HepG2 (cell line): ENCODE data around the gene PFN1. TPM values are rescaled to one million over a fixed set of nuclear protein-coding genes. Genes with fewer than 3 reads are reported as not detected.

ENCODE experiments used
- BORCS8-MEF2B ChIP-seq: sonication (generic); formaldehyde crosslinking; IDR thresholded peaks from 2 replicates; pipeline ENCODE4 v1.8.0; 2022; ENCODE audit warnings: mild to moderate bottlenecking, missing genetic modification reagents
- CREM ChIP-seq, 2 experiments: sonication (generic) in 1 of 2; formaldehyde crosslinking in 1 of 2; IDR thresholded peaks; 2 replicates each; pipeline versions ENCODE4 v1.4.0 to v1.6.1; 2016 to 2020; ENCODE audit warnings: antibody characterized with exemption in 1 of 2, mild to moderate bottlenecking in 1 of 2, missing genetic modification reagents in 1 of 2
- DR1 ChIP-seq: sonication (generic); formaldehyde crosslinking; IDR thresholded peaks from 2 replicates; pipeline ENCODE4 v1.8.0; 2021; ENCODE audit warnings: mild to moderate bottlenecking, missing genetic modification reagents, inconsistent platforms
- FOXO1 ChIP-seq: sonication (generic); formaldehyde crosslinking; IDR thresholded peaks from 2 replicates; pipeline ENCODE4 v1.4.0; 2020; ENCODE audit warnings: missing genetic modification reagents
- GABPB1 ChIP-seq: IDR thresholded peaks from 2 replicates; pipeline ENCODE4 v1.6.1; 2016; ENCODE audit warnings: mild to moderate bottlenecking, missing genetic modification reagents, moderate library complexity, missing compliant biosample characterization
- HNF4G ChIP-seq, 2 experiments: sonication (generic) in 1 of 2; formaldehyde crosslinking in 1 of 2; IDR thresholded peaks; 2 replicates each; pipeline versions ENCODE4 v1.4.0 to v1.6.1; 2011 to 2020; ENCODE audit warnings: borderline replicate concordance in 2 of 2, low read depth in 2 of 2, mild to moderate bottlenecking in 2 of 2, low read length in 1 of 2, missing genetic modification reagents in 1 of 2, moderate library complexity in 1 of 2
- KDM5A ChIP-seq: fragments of 200-600 bp; sonication (generic); IDR thresholded peaks from 2 replicates; pipeline ENCODE4 v1.7.0; 2018; ENCODE audit warnings: antibody characterized with exemption, mild to moderate bottlenecking, low read length, borderline replicate concordance
- NCOA1 ChIP-seq: sonication (generic); formaldehyde crosslinking; IDR thresholded peaks from 2 replicates; pipeline ENCODE4 v1.9.0; 2021; ENCODE audit warnings: missing genetic modification reagents
- PHF21A ChIP-seq: sonication (generic); formaldehyde crosslinking; IDR thresholded peaks from 2 replicates; pipeline ENCODE4 v1.5.0; 2020; ENCODE audit warnings: mild to moderate bottlenecking, missing genetic modification reagents
- POLR2G ChIP-seq: fragments of 200-400 bp; formaldehyde crosslinking; IDR thresholded peaks from 2 replicates; pipeline ENCODE4 v1.6.1; 2018; ENCODE audit warnings: mild to moderate bottlenecking, low read depth, low read length, moderate library complexity
- SRSF1 ChIP-seq: fragments of 200-400 bp; formaldehyde crosslinking; optimal IDR thresholded peaks from 2 replicates; pipeline ENCODE3; 2017; ENCODE audit warnings: mild to moderate bottlenecking, low read depth, low read length, moderate library complexity
- THAP7 ChIP-seq: sonication (generic); formaldehyde crosslinking; IDR thresholded peaks from 2 replicates; pipeline ENCODE4 v1.8.1; 2023; ENCODE audit warnings: mild to moderate bottlenecking, missing genetic modification reagents
- ZBTB7A ChIP-seq: sonication (generic); formaldehyde crosslinking; IDR thresholded peaks from 2 replicates; pipeline ENCODE4 v1.8.0; 2022; ENCODE audit warnings: mild to moderate bottlenecking, missing genetic modification reagents
- ZBTB7B ChIP-seq: sonication (generic); formaldehyde crosslinking; IDR thresholded peaks from 2 replicates; pipeline ENCODE4 v1.4.0; 2020; ENCODE audit warnings: missing genetic modification reagents
- ZNF513 ChIP-seq: sonication (generic); formaldehyde crosslinking; conservative IDR thresholded peaks from 2 replicates; pipeline ENCODE4 v1.5.0; 2020; ENCODE audit warnings: missing genetic modification reagents
- polyA plus RNA-seq, 8 experiments: library from polyadenylated mRNA; depleted of rRNA in 3 of 8; stranded (reverse) in 7 of 8; unstranded in 1 of 8; fragments of >200 nt; fragmentation: Illumina TruSeq in 4 of 8; extraction: Trizol in 4 of 8; gene quantifications; 2 replicates each; pipeline versions ENCODE4 v1.2.1 to v1.2.3, GENCODE V29; 2011 to 2016; ENCODE audit warnings: low read depth in 4 of 8, missing spikeins in 1 of 8, mixed read lengths in 1 of 8; ENCODE audit not compliant: insufficient read depth in 1 of 8
- total RNA-seq, 5 experiments: library from RNA; depleted of rRNA; stranded (reverse); fragments of >200 nt; fragmentation: Illumina TruSeq; extraction: Trizol; gene quantifications; 2 replicates each; pipeline ENCODE4 v1.2.3, GENCODE V29; 2016; ENCODE audit warnings: low read depth in 1 of 5
- TF ChIP-seq, protein P1 (sequence below): sonication (generic); formaldehyde crosslinking; IDR thresholded peaks from 2 replicates; pipeline ENCODE4 v1.4.0; 2020; ENCODE audit warnings: mild to moderate bottlenecking, missing genetic modification reagents
- TF ChIP-seq, protein P2 (sequence below): sonication (generic); formaldehyde crosslinking; IDR thresholded peaks from 2 replicates; pipeline ENCODE4 v1.5.1; 2020; ENCODE audit warnings: missing genetic modification reagents, mild to moderate bottlenecking, borderline replicate concordance

Gene PFN1
- total and polyA plus RNA-seq, 2 of the 13 experiments (the other 11 are each of a cell fraction or from before 2014, with no cell fraction given), result 494 to 613 TPM

- TF ChIP-seq, protein P1, sequence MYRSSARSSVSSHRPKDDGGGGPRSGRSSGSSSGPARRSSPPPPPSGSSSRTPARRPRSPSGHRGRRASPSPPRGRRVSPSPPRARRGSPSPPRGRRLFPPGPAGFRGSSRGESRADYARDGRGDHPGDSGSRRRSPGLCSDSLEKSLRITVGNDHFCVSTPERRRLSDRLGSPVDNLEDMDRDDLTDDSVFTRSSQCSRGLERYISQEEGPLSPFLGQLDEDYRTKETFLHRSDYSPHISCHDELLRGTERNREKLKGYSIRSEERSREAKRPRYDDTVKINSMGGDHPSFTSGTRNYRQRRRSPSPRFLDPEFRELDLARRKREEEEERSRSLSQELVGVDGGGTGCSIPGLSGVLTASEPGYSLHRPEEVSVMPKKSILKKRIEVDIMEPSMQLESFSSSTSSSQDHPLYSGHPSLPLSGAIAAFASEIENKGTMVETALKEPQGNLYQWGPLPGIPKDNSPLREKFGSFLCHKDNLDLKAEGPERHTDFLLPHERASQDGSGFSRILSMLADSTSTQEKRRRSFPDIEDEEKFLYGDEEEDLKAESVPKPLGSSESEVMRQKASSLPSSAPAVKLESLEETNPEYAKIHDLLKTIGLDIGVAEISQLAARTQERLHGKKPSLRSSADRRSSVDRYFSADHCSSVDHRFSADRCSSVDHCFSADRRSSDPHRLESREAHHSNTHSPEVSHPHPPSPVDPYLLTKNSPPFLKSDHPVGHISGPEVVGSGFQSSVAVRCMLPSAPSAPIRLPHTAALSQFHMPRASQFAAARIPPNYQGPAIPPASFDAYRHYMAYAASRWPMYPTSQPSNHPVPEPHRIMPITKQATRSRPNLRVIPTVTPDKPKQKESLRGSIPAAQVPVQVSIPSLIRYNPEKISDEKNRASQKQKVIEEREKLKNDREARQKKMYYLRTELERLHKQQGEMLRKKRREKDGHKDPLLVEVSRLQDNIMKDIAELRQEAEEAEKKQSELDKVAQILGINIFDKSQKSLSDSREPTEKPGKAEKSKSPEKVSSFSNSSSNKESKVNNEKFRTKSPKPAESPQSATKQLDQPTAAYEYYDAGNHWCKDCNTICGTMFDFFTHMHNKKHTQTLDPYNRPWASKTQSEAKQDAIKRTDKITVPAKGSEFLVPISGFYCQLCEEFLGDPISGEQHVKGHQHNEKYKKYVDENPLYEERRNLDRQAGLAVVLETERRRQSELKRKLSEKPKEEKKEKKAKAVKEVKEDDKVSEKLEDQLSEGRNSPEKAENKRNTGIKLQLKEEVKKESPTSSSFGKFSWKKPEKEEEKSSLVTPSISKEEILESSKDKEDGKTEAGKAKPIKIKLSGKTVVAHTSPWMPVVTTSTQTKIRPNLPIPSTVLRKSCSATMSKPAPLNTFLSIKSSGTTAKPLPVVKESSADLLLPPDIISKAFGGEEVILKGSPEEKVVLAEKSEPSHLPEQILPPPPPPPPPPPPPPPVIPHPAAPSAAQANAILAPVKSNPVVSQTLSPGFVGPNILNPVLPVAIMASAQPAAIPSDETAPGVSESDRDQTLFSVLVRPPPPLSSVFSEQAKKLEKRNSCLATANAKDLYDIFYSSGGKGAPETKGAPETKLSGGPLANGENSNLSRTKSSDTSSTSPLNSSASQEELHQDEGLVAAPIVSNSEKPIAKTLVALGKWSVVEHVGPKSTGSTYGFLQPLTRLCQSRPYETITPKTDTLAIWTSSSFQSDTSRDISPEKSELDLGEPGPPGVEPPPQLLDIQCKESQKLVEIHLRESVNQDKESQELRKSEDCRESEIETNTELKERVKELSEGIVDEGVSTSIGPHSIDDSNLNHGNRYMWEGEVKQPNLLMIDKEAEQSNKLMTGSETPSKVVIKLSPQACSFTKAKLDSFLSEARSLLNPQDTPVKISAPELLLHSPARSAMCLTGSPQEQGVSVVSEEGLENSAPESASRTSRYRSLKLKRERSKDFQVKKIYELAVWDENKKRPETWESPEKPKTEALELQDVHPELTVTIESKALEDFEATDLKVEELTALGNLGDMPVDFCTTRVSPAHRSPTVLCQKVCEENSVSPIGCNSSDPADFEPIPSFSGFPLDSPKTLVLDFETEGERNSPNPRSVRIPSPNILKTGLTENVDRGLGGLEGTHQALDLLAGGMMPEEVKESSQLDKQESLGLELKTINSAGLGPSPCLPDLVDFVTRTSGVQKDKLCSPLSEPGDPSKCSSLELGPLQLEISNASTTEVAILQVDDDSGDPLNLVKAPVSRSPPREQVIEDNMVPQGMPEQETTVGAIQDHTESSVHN (CRISPR knock-in tag), result 0 out of 2 replicates have a peak, but pooled peaks have one; percentile 19
- peak; percentile 48 for TF ChIP-seq SRSF1
- TF ChIP-seq THAP7 (CRISPR knock-in tag), result peak; percentile 71; the same call in 1 of the 2 replicates
- TF ChIP-seq ZBTB7A (CRISPR knock-in tag), result no peak
- TF ChIP-seq BORCS8-MEF2B (CRISPR knock-in tag), result no peak
- TF ChIP-seq HNF4G (IDR thresholded peaks at IDR 0.05; ENCODE audit: borderline replicate concordance, low read depth, low read length), result peak; percentile 80; the same call in 1 of the 2 replicates
- TF ChIP-seq HNF4G (CRISPR knock-in tag; IDR thresholded peaks at IDR 0.05; ENCODE audit: borderline replicate concordance, low read depth), result no peak
- TF ChIP-seq DR1 (CRISPR knock-in tag), result 0 out of 2 replicates have a peak, but pooled peaks have one; percentile 54
- TF ChIP-seq FOXO1 (CRISPR knock-in tag), result 0 out of 2 replicates have a peak, but pooled peaks have one; percentile 4
- TF ChIP-seq ZNF513 (CRISPR knock-in tag), result no peak
- TF ChIP-seq, protein P2, sequence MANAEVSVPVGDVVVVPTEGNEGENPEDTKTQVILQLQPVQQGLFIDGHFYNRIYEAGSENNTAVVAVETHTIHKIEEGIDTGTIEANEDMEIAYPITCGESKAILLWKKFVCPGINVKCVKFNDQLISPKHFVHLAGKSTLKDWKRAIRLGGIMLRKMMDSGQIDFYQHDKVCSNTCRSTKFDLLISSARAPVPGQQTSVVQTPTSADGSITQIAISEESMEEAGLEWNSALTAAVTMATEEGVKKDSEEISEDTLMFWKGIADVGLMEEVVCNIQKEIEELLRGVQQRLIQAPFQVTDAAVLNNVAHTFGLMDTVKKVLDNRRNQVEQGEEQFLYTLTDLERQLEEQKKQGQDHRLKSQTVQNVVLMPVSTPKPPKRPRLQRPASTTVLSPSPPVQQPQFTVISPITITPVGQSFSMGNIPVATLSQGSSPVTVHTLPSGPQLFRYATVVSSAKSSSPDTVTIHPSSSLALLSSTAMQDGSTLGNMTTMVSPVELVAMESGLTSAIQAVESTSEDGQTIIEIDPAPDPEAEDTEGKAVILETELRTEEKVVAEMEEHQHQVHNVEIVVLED (CRISPR knock-in tag), result no peak
- TF ChIP-seq KDM5A, result peak; percentile 63; the same call in 1 of the 2 replicates
- peak; percentile 57 for TF ChIP-seq POLR2G
- no peak for TF ChIP-seq GABPB1 (CRISPR knock-in tag)
- peak; percentile 66 for TF ChIP-seq PHF21A
- TF ChIP-seq NCOA1, result 0 out of 2 replicates have a peak, but pooled peaks have one; percentile 10
- TF ChIP-seq ZBTB7B (CRISPR knock-in tag), result no peak; the same call in 1 of the 2 replicates
- peak; percentile 42; the same call in 1 of the 2 replicates for TF ChIP-seq CREM (IDR thresholded peaks at IDR 0.05)
- no peak for TF ChIP-seq CREM (CRISPR knock-in tag; IDR thresholded peaks at IDR 0.05)
Measured at GRCh38 chr17:4950746-4951204, 2.4 kb upstream of the PFN1 start, which contains the start of gene ENO3 (continued).
